A673 (cell line): ENCODE results near the gene BEGAIN.

Source experiments
- CTCF ChIP-seq: fragments of 300-800, 200-600 bp; sonication (generic); conservative IDR thresholded peaks from 2 replicates; pipeline ENCODE4 v1.5.1; 2017; ENCODE audit warnings: low read depth, mild to moderate bottlenecking, antibody characterized with exemption, low read length, moderate library complexity, mixed read lengths
- EZH2 ChIP-seq: fragments of 200-600 bp; sonication (generic); IDR thresholded peaks from 2 replicates; pipeline ENCODE4 v1.6.1; 2017; ENCODE audit warnings: borderline replicate concordance, low read depth, mild to moderate bottlenecking, mixed read lengths, antibody characterized with exemption, low read length; ENCODE audit not compliant: poor library complexity, severe bottlenecking

- no peak for TF ChIP-seq CTCF
- no peak for TF ChIP-seq EZH2
These were observed 8.7 kb downstream of the BEGAIN start for GRCh38 chr14:100578552-100578951.
